Measurements from ENCODE around the gene KDM6A. TPM values are rescaled to one million over a fixed set of nuclear protein-coding genes. Genes with fewer than 3 reads are reported as not detected.

Gene KDM6A
- total RNA-seq, 4 donors from 2014 or later: 24.4 to 29.7 (median 26.8) TPM

GRCh38 chrX:45142185-45142584 is 269.2 kb downstream of the KDM6A start:
- no peak overlapping the region for H3K27ac ChIP-seq
- H3K9me3 ChIP-seq: no peaks in the 10 kb centered on the region
- no peak for DNase-seq
- intact Hi-C loops (cut with DNase I): no loop called here
- H3K4me3 ChIP-seq: no peak overlapping the region
- H3K36me3 ChIP-seq: no peaks in the 10 kb centered on the region
- TF ChIP-seq, protein P1, sequence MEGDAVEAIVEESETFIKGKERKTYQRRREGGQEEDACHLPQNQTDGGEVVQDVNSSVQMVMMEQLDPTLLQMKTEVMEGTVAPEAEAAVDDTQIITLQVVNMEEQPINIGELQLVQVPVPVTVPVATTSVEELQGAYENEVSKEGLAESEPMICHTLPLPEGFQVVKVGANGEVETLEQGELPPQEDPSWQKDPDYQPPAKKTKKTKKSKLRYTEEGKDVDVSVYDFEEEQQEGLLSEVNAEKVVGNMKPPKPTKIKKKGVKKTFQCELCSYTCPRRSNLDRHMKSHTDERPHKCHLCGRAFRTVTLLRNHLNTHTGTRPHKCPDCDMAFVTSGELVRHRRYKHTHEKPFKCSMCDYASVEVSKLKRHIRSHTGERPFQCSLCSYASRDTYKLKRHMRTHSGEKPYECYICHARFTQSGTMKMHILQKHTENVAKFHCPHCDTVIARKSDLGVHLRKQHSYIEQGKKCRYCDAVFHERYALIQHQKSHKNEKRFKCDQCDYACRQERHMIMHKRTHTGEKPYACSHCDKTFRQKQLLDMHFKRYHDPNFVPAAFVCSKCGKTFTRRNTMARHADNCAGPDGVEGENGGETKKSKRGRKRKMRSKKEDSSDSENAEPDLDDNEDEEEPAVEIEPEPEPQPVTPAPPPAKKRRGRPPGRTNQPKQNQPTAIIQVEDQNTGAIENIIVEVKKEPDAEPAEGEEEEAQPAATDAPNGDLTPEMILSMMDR (IDR thresholded peaks at IDR 0.05): no peak
- TF ChIP-seq POLR2A (IDR thresholded peaks at IDR 0.05): no peak
- H3K27me3 ChIP-seq: no peaks in the 10 kb centered on the region
- no peaks in the 10 kb centered on the region for H3K4me1 ChIP-seq

GRCh38 chrX:45143455-45143854 is 270.5 kb downstream of the KDM6A start:
- no peak for DNase-seq
- H3K27me3 ChIP-seq: no peaks in the 10 kb centered on the region
- 67 to 76% methylated on average over 3 of the region's 3 CpGs for WGBS, 2 donors

GRCh38 chrX:45145492-45146215 is 272.7 kb downstream of the KDM6A start:
- H3K9me3 ChIP-seq: no peaks in the 10 kb centered on the region
- no peak for TF ChIP-seq POLR2A (IDR thresholded peaks at IDR 0.05)
- TF ChIP-seq, protein P1 (IDR thresholded peaks at IDR 0.05): no peak
- WGBS, 2 donors: 70 to 83% methylated on average over 1 to 9 of the region's 11 CpGs
- H3K27ac ChIP-seq: no peak overlapping the region
- no peak overlapping the region for H3K4me3 ChIP-seq
- intact Hi-C loops (cut with DNase I): no loop called here
- DNase-seq: no peak
- no peaks in the 10 kb centered on the region for H3K36me3 ChIP-seq
- no peaks in the 10 kb centered on the region for H3K4me1 ChIP-seq
- no peaks in the 10 kb centered on the region for H3K27me3 ChIP-seq

More at GRCh38 chrX:45143455-45143854, 270.5 kb downstream of the KDM6A start:
- Histone ChIP-seq H3K27ac (no peak overlapping the region), H3K36me3 (no peaks in the 10 kb centered on the region), H3K4me1 (no peaks in the 10 kb centered on the region), H3K4me3 (no peak overlapping the region), H3K9me3 (no peaks in the 10 kb centered on the region)
- TF ChIP-seq, protein P1 (IDR thresholded peaks at IDR 0.05): no peak
- TF ChIP-seq POLR2A (IDR thresholded peaks at IDR 0.05): no peak
- intact Hi-C loops (cut with DNase I): no loop called here

DNA sequence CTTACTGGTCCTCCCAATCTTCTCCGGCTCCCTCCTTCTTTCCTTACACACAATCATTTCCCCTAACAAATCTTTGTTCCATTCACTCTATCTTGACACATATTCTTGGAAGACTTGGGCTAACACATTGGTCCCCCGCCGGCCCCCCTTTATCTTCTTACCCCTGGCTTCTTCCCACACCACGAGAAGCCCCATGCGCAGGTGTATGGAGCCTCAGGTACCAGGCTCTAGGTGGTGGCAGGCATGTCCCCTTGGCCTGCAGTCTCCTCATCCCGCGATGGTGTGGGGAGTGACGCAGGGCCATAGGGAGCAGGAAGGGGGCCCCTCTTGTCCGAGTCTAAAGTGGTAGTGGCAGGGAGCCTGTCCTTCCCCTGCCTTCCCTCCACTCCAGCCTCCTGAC is 277.8 kb downstream of the KDM6A start:
- no peak overlapping the region for H3K27ac ChIP-seq
- H3K27me3 ChIP-seq: no peaks in the 10 kb centered on the region
- H3K4me1 ChIP-seq: no peaks in the 10 kb centered on the region
- no peak for DNase-seq
- no peak for TF ChIP-seq POLR2A (IDR thresholded peaks at IDR 0.05)
- TF ChIP-seq, protein P1 (IDR thresholded peaks at IDR 0.05): no peak
- intact Hi-C loops (cut with DNase I): no loop called here
- H3K4me3 ChIP-seq: no peak overlapping the region
- no peaks in the 10 kb centered on the region for H3K9me3 ChIP-seq
- WGBS, 2 donors: 94 to 97% methylated on average over 3 to 6 of the region's 9 CpGs
- H3K36me3 ChIP-seq: no peaks in the 10 kb centered on the region

- Histone ChIP-seq H3K36me3 (no peaks in the 10 kb centered on the region), H3K4me3 (no peak overlapping the region), H3K4me1 (no peaks in the 10 kb centered on the region), H3K9me3 (no peaks in the 10 kb centered on the region), H3K27me3 (no peaks in the 10 kb centered on the region), H3K27ac (no peak overlapping the region)
- TF ChIP-seq, protein P1 (IDR thresholded peaks at IDR 0.05): no peak
- TF ChIP-seq POLR2A (IDR thresholded peaks at IDR 0.05): no peak
- intact Hi-C loops (cut with DNase I): no loop called here
- DNase-seq: no peak
- 68 to 100% methylated on average over 2 to 3 of the region's 4 CpGs for WGBS, 2 donors
Measured at GRCh38 chrX:45154033-45154360, 281.0 kb downstream of the KDM6A start.

All from esophagus squamous epithelium (tissue), 5 donors.